C4-2B (cell line): Measurements from ENCODE around the gene LDLRAD3.

Source experiments
- ZFX ChIP-seq: fragments of 450-650 bp; IDR thresholded peaks from 2 replicates; pipeline ENCODE4 v1.6.1; 2017
- TF ChIP-seq, protein P1 (sequence below): fragments of 450-650 bp; conservative IDR thresholded peaks from 2 replicates; pipeline ENCODE4 v1.5.1; 2017; ENCODE audit warnings: mild to moderate bottlenecking

DNA sequence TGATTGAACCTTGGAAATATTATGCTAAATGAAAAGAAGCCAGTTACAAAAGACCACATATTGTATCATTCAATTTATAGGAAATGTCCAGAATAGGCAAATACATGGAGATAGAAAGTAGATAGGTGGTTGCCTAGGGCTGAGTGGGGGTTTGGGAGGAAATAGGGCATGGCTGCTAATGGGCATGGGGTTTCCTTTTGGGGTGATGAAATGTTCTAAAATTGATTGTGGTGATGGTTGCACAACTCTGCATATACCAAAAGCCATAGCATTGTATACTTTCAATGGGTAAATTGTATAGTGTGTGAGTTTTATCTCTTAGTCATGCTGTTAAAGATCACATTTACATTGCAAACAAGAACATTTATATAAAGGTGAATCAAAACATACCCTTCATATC is 48.7 kb downstream of the LDLRAD3 start:
- TF ChIP-seq, protein P1, sequence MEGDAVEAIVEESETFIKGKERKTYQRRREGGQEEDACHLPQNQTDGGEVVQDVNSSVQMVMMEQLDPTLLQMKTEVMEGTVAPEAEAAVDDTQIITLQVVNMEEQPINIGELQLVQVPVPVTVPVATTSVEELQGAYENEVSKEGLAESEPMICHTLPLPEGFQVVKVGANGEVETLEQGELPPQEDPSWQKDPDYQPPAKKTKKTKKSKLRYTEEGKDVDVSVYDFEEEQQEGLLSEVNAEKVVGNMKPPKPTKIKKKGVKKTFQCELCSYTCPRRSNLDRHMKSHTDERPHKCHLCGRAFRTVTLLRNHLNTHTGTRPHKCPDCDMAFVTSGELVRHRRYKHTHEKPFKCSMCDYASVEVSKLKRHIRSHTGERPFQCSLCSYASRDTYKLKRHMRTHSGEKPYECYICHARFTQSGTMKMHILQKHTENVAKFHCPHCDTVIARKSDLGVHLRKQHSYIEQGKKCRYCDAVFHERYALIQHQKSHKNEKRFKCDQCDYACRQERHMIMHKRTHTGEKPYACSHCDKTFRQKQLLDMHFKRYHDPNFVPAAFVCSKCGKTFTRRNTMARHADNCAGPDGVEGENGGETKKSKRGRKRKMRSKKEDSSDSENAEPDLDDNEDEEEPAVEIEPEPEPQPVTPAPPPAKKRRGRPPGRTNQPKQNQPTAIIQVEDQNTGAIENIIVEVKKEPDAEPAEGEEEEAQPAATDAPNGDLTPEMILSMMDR, result no peak
- no peak for TF ChIP-seq ZFX
